Measurements from ENCODE around the gene CELSR1. TPM values are rescaled to one million over a fixed set of nuclear protein-coding genes. Genes with fewer than 3 reads are reported as not detected.

CELSR1 gene
- total and polyA plus RNA-seq, 9 donors = 0.63 to 25.2 (median 2.9) TPM

- Histone ChIP-seq H3K27me3 (no peaks in the 10 kb centered on the region), H3K4me1 (ENCODE audit: insufficient read depth) (no peaks in the 10 kb centered on the region), H3K9me3 (no peaks in the 10 kb centered on the region), H3K4me3 (no peak overlapping the region), H3K36me3 (no peaks in the 10 kb centered on the region), H3K27ac (no peak overlapping the region)
- intact Hi-C loops (cut with DNase I) = no loop called here
- no peak for DNase-seq
- TF ChIP-seq CTCF (IDR thresholded peaks at IDR 0.05) (no peak), POLR2A (IDR thresholded peaks at IDR 0.05) (no peak), EP300 (IDR thresholded peaks at IDR 0.05) (no peak)
- WGBS, 3 donors = 68 to 89% (median 71%) methylated on average over 2 of the region's 2 CpGs
Observed at GRCh38 chr22:46449116-46449691, 88.2 kb downstream of the CELSR1 start.

- Histone ChIP-seq H3K27ac (no peak overlapping the region), H3K9me3 (no peaks in the 10 kb centered on the region)
- TF ChIP-seq EP300 (IDR thresholded peaks at IDR 0.05) (no peak), POLR2A (IDR thresholded peaks at IDR 0.05) (no peak), CTCF (IDR thresholded peaks at IDR 0.05) (no peak)
Observed at GRCh38 chr22:46448333-46448732, 89.1 kb downstream of the CELSR1 start.

GRCh38 chr22:46447906-46448305, 89.5 kb downstream of the CELSR1 start:
- DNase-seq = no peak
- H3K36me3 ChIP-seq = no peaks in the 10 kb centered on the region
- H3K27ac ChIP-seq = no peak overlapping the region
- no peaks in the 10 kb centered on the region for H3K9me3 ChIP-seq
- H3K4me3 ChIP-seq = no peak overlapping the region
- H3K27me3 ChIP-seq = no peaks in the 10 kb centered on the region
- intact Hi-C loops (cut with DNase I) = no loop called here
- H3K4me1 ChIP-seq (ENCODE audit: insufficient read depth) = no peaks in the 10 kb centered on the region
- 75 to 83% (median 82%) methylated on average over 4 to 5 of the region's 5 CpGs for WGBS, 3 donors
- TF ChIP-seq POLR2A (IDR thresholded peaks at IDR 0.05) (no peak), EP300 (IDR thresholded peaks at IDR 0.05) (no peak), CTCF (IDR thresholded peaks at IDR 0.05) (no peak)

More at GRCh38 chr22:46448333-46448732, 89.1 kb downstream of the CELSR1 start:
- intact Hi-C loops (cut with DNase I) = no loop called here
- H3K36me3 ChIP-seq = no peaks in the 10 kb centered on the region
- no peak for DNase-seq
- H3K4me1 ChIP-seq (ENCODE audit: insufficient read depth) = no peaks in the 10 kb centered on the region
- no peaks in the 10 kb centered on the region for H3K27me3 ChIP-seq
- WGBS, 3 donors = 63 to 73% (median 68%) methylated on average over 6 of the region's 6 CpGs
- H3K4me3 ChIP-seq = no peak overlapping the region

GRCh38 chr22:46446799-46447198, 90.6 kb downstream of the CELSR1 start:
- WGBS, 3 donors = 4 to 16% (median 15%) methylated on average over 4 of the region's 4 CpGs
- intact Hi-C loops (cut with DNase I) = no loop called here
- DNase-seq = no peak
- Histone ChIP-seq H3K4me3 (no peak overlapping the region), H3K9me3 (no peaks in the 10 kb centered on the region), H3K27me3 (no peaks in the 10 kb centered on the region), H3K27ac (no peak overlapping the region), H3K36me3 (no peaks in the 10 kb centered on the region), H3K4me1 (ENCODE audit: insufficient read depth) (no peaks in the 10 kb centered on the region)
- no peak for TF ChIP-seq POLR2A (IDR thresholded peaks at IDR 0.05)
- TF ChIP-seq CTCF (IDR thresholded peaks at IDR 0.05) = no peak
- no peak for TF ChIP-seq EP300 (IDR thresholded peaks at IDR 0.05)

Measured in ovary (tissue), 9 donors.